Mesenchymal stem cell (in vitro differentiated cells and primary cell): ENCODE results near the gene PPFIBP2.

Experiments
- DNase-seq: peaks from one replicate; pipeline ENCODE4 v3.0.0-alpha.2; 2013
- H2AFZ ChIP-seq: one replicate; pipeline ENCODE4 v1.6.1; 2013; ENCODE audit warnings: low read depth, mild to moderate bottlenecking, control low read depth, inconsistent platforms, low read length, moderate library complexity
- H2AK5ac ChIP-seq: 2 replicates; pipeline ENCODE4 v1.6.1; 2013; ENCODE audit warnings: low read length, moderate library complexity, mild to moderate bottlenecking, inconsistent platforms; ENCODE audit not compliant: severe bottlenecking
- H2BK120ac ChIP-seq: one replicate; pipeline ENCODE4 v1.6.1; 2013; ENCODE audit warnings: low read depth, mild to moderate bottlenecking, inconsistent platforms, low read length, moderate library complexity
- H2BK12ac ChIP-seq, 2 experiments: one replicate each; pipeline ENCODE4 v1.6.1; 2013; ENCODE audit warnings: inconsistent platforms in 2 of 2, low read length in 2 of 2, mild to moderate bottlenecking in 2 of 2, moderate library complexity in 2 of 2, control low read depth in 1 of 2
- H2BK15ac ChIP-seq: one replicate; pipeline ENCODE4 v1.6.1; 2013; ENCODE audit warnings: mild to moderate bottlenecking, low read depth, inconsistent platforms; ENCODE audit not compliant: poor library complexity, severe bottlenecking
- H2BK5ac ChIP-seq: 2 replicates; pipeline ENCODE4 v1.6.1; 2013; ENCODE audit warnings: low read depth, mild to moderate bottlenecking, low read length, control low read depth, inconsistent platforms; ENCODE audit not compliant: poor library complexity, severe bottlenecking
- H3K14ac ChIP-seq, 2 experiments: one replicate each; pipeline ENCODE4 v1.6.1; 2013; ENCODE audit warnings: inconsistent platforms in 2 of 2, low read length in 2 of 2, control low read depth in 1 of 2, mild to moderate bottlenecking in 1 of 2, moderate library complexity in 1 of 2
- H3K18ac ChIP-seq, 2 experiments: one replicate each; pipeline ENCODE4 v1.6.1; 2013; ENCODE audit warnings: inconsistent platforms in 2 of 2, low read length in 2 of 2, control low read depth in 1 of 2, low read depth in 1 of 2, mild to moderate bottlenecking in 1 of 2
- H3K23ac ChIP-seq, 2 experiments: one replicate each; pipeline ENCODE4 v1.6.1; 2013; ENCODE audit warnings: inconsistent platforms in 2 of 2, low read length in 2 of 2, mild to moderate bottlenecking in 2 of 2, moderate library complexity in 2 of 2, control low read depth in 1 of 2
- H3K27ac ChIP-seq: 2 replicates; pipeline ENCODE4 v1.5.1; 2013; ENCODE audit warnings: mild to moderate bottlenecking, moderate library complexity, low read length, control low read depth, inconsistent platforms; ENCODE audit not compliant: poor library complexity, severe bottlenecking
- H3K27me3 ChIP-seq, 2 experiments: 2 replicates each; pipeline versions ENCODE4 v1.6.1 to v1.7.0; 2013; ENCODE audit warnings: low read length in 2 of 2, mild to moderate bottlenecking in 2 of 2, moderate library complexity in 2 of 2, control low read depth in 1 of 2, inconsistent platforms in 1 of 2; ENCODE audit not compliant: control insufficient read depth in 1 of 2, insufficient read depth in 1 of 2
- H3K36me3 ChIP-seq, 2 experiments: 2 replicates each; pipeline versions ENCODE4 v1.6.1 to v1.7.0; 2013; ENCODE audit warnings: low read length in 2 of 2, control low read depth in 1 of 2, inconsistent platforms in 1 of 2, low read depth in 1 of 2, mild to moderate bottlenecking in 1 of 2; ENCODE audit not compliant: insufficient read depth in 2 of 2, control insufficient read depth in 1 of 2
- H3K4ac ChIP-seq, 2 experiments: one replicate each; pipeline ENCODE4 v1.6.1; 2013; ENCODE audit warnings: inconsistent platforms in 2 of 2, low read length in 2 of 2, mild to moderate bottlenecking in 2 of 2, moderate library complexity in 2 of 2, control low read depth in 1 of 2, low read depth in 1 of 2
- H3K4me1 ChIP-seq: 2 replicates; pipeline ENCODE4 v1.6.1; 2013; ENCODE audit warnings: low read depth, low read length, control low read depth; ENCODE audit not compliant: control insufficient read depth, insufficient read depth
- H3K4me2 ChIP-seq: 2 replicates; pipeline ENCODE4 v1.6.1; 2013; ENCODE audit warnings: low read length, mild to moderate bottlenecking, inconsistent platforms; ENCODE audit not compliant: poor library complexity, severe bottlenecking
- H3K4me3 ChIP-seq, 2 experiments: 2 replicates each; pipeline versions ENCODE4 v1.5.1 to v1.7.0; 2013; ENCODE audit warnings: low read length in 2 of 2, mild to moderate bottlenecking in 2 of 2, control low read depth in 1 of 2, low read depth in 1 of 2; ENCODE audit not compliant: insufficient read depth in 1 of 2
- H3K79me1 ChIP-seq: replicated peaks from 2 replicates; pipeline ENCODE4 v1.6.1; 2013; ENCODE audit warnings: mild to moderate bottlenecking, control low read depth, low read length, inconsistent platforms; ENCODE audit not compliant: poor library complexity, severe bottlenecking
- H3K9ac ChIP-seq: 2 replicates; pipeline ENCODE4 v1.7.0; 2013; ENCODE audit warnings: mild to moderate bottlenecking, low read length, moderate library complexity
- H3K9me3 ChIP-seq: 2 replicates; pipeline ENCODE4 v1.7.0; 2013; ENCODE audit warnings: mild to moderate bottlenecking, low read length; ENCODE audit not compliant: control insufficient read depth
- H4K8ac ChIP-seq: one replicate; pipeline ENCODE4 v1.6.1; 2013; ENCODE audit warnings: inconsistent platforms, mild to moderate bottlenecking, low read length, moderate library complexity
- H4K91ac ChIP-seq: one replicate; pipeline ENCODE4 v1.6.1; 2013; ENCODE audit warnings: mild to moderate bottlenecking, low read length, inconsistent platforms
- WGBS: methylation state at CpG from one replicate; pipeline ENCODE4 v1.1.7; 2013; ENCODE audit warnings: mixed read lengths; 5-methylcytosine and 5-hydroxymethylcytosine counted together

Gene PPFIBP2

DNA sequence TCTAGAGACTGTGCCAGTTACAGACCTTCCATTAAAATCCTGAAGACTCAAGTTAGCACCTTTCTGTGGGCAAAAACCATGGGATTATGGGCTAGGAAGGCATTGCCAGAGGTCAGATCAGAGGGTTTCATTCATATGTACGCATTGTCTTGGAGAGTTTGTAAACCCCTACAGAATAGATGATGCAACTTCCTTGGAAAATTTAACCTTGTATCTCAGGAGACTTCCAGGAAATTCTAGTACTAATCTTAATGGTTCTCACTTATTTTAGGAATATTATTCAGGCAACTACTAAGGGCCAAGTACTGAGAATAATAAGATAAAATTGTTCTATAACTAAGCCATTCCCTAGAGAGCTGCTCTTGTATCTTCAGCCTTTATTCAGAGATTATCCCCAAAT lies 21.5 kb upstream of the PPFIBP2 start:
- Histone ChIP-seq H4K91ac (no peak overlapping the region), H3K36me3 (peaks cover 0 to 58% of the 10 kb centered on the region in 2 experiments), H3K27me3 (no peaks in the 10 kb centered on the region), H3K18ac (no peak overlapping the region), H2AFZ (no peak overlapping the region), H3K9ac (no peak overlapping the region), H3K79me1 (no peaks in the 10 kb centered on the region), H4K8ac (peak overlapping the region; percentile 38), H3K9me3 (no peaks in the 10 kb centered on the region), H3K4ac (no peak overlapping the region), H3K4me2 (no peak overlapping the region), H3K14ac (no peak overlapping the region), H3K4me3 (no peak overlapping the region), H2AK5ac (no peak overlapping the region), H3K27ac (no peak overlapping the region), H2BK12ac (no peak overlapping the region), H2BK120ac (no peak overlapping the region), H3K4me1 (no peaks in the 10 kb centered on the region), H3K23ac (no peak overlapping the region), H2BK15ac (no peak overlapping the region), H2BK5ac (no peak overlapping the region)
- WGBS: no CpG with 5 or more reads among the region's 1 CpG
- DNase-seq: no peak

DNA sequence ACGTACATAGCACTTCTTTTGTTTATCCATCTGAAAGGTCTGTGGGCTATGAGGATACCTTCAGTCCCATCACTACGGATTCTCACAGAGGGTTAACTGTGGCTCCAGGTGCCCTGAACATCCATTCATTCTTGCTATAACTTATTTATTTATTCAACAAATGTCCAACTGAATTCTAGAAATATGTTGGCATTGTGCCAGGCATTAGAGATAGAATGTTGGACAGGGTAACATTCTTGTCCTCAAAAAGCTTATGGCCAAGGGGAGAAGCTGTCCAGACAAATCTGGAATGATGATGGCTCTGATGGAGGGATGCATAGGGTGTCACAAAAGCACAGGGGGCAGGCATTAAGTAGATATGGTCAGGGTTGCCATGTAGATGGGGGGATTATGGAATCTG lies 20.1 kb upstream of the PPFIBP2 start:
- Histone ChIP-seq H3K9me3 (no peaks in the 10 kb centered on the region), H4K8ac (no peak overlapping the region), H2BK12ac (no peak overlapping the region), H2AFZ (no peak overlapping the region), H3K27ac (no peak overlapping the region), H2BK15ac (no peak overlapping the region), H3K4me3 (no peak overlapping the region), H2BK5ac (no peak overlapping the region), H2AK5ac (no peak overlapping the region), H3K79me1 (no peaks in the 10 kb centered on the region), H3K27me3 (no peaks in the 10 kb centered on the region), H3K4ac (no peak overlapping the region), H4K91ac (no peak overlapping the region), H3K18ac (no peak overlapping the region), H3K4me2 (no peak overlapping the region), H3K23ac (no peak overlapping the region), H3K4me1 (no peaks in the 10 kb centered on the region), H2BK120ac (no peak overlapping the region), H3K9ac (no peak overlapping the region), H3K14ac (no peak overlapping the region), H3K36me3 (peaks cover 0 to 63% of the 10 kb centered on the region in 2 experiments)
- no peak for DNase-seq
- WGBS: 87% methylated on average over 1 of the region's 2 CpGs

DNA sequence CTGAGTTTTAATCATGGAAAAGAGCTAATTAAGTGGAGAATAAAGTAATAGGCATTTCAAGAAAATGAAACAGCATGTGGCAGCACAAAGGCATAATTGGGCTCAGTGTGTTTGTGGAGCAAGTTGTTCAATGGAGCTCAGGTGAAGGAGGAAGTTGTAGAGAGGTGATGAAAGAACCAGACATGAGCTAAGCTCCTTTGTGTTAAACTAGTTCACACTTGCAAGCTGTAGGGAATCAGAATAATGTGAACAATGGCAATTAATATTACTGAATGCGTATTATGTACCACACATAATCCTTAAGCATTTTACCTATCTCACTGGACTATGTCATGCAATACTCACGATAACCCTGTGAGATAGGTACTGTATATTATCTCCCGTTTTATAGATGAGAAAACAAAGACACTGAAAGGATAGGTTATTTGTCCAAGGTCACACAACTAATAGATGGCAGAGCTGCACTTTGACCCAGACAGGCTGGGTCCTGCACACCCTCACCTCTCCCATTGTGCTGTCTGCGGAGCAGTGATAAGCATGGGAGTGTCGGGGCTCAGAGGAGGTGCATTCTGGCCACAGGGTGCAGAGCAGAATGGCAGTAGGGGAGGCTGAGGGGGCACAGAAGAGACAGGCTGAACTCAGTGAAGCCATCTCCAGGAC lies 19.6 kb upstream of the PPFIBP2 start:
- no peak overlapping the region for H2BK120ac ChIP-seq

DNA sequence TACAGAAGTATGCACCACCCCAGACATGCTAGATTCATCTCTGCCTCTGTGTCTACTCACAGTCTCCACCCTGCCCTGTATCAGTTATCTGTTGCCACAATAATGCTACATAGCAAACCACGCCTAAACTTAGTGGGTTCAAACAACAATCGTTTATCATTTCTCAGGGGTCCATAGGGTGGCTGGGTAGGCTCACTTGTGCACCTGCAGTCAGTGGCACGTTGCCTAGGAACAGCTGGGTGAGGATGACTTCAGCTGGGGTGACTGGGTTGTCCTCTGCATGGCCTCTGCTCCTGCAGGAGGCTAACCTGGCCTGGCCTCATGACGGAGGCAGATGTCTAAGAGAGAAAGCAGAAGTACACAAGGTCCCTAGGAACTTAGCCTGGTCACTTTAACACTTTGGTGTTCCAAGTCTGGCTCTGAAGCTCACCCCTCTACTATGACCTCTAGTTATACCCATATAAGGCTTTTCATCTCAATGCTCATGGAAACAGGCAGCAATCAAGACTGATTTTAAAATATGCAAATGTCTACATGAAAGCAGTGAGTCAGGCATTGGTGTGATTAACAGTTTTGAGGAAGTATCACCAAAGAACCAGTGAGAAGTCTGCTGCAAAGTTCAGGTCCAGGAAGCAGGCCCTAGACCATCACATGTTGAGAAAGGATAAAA lies 17.8 kb upstream of the PPFIBP2 start:
- Histone ChIP-seq H3K18ac (no peak overlapping the region), H3K27ac (no peak overlapping the region), H2BK120ac (no peak overlapping the region), H3K4me2 (no peak overlapping the region), H4K91ac (no peak overlapping the region), H3K79me1 (no peaks in the 10 kb centered on the region), H2AFZ (no peak overlapping the region), H3K4me3 (no peak overlapping the region), H3K4ac (no peak overlapping the region), H3K14ac (no peak overlapping the region), H3K9me3 (no peaks in the 10 kb centered on the region), H2BK15ac (no peak overlapping the region), H2AK5ac (no peak overlapping the region), H4K8ac (no peak overlapping the region), H2BK5ac (no peak overlapping the region), H3K23ac (no peak overlapping the region), H3K27me3 (no peaks in the 10 kb centered on the region), H3K4me1 (no peaks in the 10 kb centered on the region), H2BK12ac (no peak overlapping the region), H3K9ac (no peak overlapping the region), H3K36me3 (peaks cover 0 to 66% of the 10 kb centered on the region in 2 experiments)
- 73% methylated on average over 4 of the region's 4 CpGs for WGBS
- DNase-seq: no peak

More for the DNA sequence above, 19.6 kb upstream of the PPFIBP2 start:
- Histone ChIP-seq H3K4ac (no peak overlapping the region), H2AFZ (no peak overlapping the region), H2BK5ac (no peak overlapping the region), H3K14ac (no peak overlapping the region), H2BK15ac (no peak overlapping the region), H3K9ac (no peak overlapping the region), H3K4me2 (no peak overlapping the region), H3K27me3 (no peaks in the 10 kb centered on the region), H4K8ac (no peak overlapping the region), H3K18ac (peak overlapping the region in 1 of 2 experiments; percentile 1), H3K9me3 (no peaks in the 10 kb centered on the region), H3K23ac (no peak overlapping the region), H3K27ac (no peak overlapping the region), H2BK12ac (no peak overlapping the region), H2AK5ac (no peak overlapping the region), H4K91ac (no peak overlapping the region), H3K36me3 (peaks cover 0 to 61% of the 10 kb centered on the region in 2 experiments), H3K79me1 (no peaks in the 10 kb centered on the region), H3K4me1 (no peaks in the 10 kb centered on the region), H3K4me3 (no peak overlapping the region)
- 90% methylated on average over 4 of the region's 5 CpGs for WGBS
- no peak for DNase-seq
